Cerebellar cortex (tissue), 1 donor: ENCODE results near the gene ITPKB.

ENCODE experiments used
- DNase-seq: peaks from one replicate; pipeline ENCODE4 v3.0.0-alpha.2; 2015; ENCODE audit warnings: low spot score

Gene ITPKB

DNA sequence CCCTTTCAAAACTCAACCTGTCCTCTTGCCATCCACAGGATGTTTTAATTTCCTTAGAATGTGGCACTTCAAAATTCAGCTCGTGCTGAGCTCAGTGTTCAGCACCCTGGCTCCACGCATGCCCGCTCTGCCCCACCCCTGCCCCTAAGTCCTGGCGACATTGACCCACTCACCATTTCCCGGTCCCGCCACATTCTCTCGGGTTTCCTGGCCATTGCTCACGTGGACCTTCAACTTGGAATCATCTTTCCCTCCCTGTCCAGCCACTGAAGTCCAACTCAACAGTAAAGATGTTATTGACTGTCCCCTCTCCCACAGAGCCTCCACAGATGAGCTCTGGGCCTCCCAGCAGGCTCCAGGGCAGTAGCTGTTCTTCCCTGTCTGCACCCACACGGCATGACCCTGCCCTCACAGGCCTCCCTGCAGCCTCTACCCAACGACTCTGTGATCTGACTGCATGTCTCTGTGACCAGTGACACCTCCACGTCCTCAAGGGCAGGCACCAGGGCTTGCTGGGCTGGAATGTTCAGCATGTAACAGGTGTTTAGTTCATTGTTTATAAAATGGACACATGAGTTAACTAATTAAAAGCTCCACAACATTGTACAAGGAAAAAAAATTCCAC, 53.8 kb downstream of the ITPKB start:
- DNase-seq, result no peak

DNA sequence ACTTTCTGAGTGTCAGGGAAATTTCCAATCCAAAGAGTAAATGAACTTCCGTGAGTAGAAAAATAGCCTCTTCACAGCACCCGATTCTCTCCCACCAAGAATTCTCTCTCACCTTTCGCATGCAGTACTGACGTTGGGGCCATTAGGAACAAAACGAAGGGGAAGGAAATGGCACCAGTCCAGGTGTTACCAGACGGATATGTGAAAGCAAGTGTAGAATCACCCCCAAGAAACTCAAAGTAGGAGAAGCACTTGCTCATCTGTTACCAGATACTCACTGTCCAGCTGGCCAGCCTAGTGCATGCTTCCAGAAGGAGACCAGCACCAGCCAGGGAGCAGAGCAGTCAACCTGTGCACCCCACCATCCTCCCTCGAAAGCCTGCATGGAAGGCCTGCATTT, 55.1 kb downstream of the ITPKB start:
- no peak for DNase-seq

DNA sequence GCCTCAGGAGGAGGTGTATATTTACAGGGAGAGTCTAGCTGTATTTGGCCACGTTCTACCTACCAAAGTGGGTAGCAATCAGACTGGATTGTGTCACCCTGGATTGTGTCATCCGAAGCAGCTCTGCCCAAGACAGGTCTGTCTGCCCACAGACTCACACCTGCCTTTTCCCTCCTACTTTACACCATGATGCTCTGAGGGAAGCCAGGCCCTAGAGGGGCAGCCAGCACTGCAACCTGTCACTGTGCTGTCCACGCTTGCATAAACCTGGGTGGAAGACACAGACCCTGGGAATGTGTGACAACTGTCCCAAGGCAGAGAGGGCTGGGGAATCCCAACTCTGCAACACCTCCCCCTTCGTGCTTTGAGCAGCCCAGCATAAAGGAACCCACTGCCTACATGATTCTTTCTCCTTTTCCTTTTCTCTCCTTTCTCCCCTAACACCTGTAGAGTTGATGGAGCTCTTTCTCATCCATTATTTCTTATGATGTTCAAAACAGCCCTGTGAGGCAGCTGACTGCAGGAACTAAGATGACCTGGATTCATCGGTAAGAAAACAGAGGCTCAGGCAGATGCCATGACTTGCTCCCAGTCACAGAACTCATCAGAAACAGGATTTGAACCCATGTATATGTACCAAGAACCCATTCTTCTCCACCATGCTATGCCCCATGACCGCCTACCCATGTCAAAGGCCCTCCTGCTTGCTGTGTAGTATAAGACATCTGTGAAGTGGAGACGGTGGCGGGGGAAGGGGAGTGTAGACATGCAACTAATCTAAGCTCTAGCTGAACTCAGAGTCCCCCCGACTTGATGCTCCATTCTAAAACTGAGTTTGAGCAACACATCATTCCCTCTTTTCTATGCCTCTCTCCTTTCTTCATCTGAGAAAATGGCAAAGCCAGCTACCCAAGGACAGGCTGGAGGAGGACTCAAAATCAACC, 55.9 kb downstream of the ITPKB start:
- DNase-seq, result no peak

DNA sequence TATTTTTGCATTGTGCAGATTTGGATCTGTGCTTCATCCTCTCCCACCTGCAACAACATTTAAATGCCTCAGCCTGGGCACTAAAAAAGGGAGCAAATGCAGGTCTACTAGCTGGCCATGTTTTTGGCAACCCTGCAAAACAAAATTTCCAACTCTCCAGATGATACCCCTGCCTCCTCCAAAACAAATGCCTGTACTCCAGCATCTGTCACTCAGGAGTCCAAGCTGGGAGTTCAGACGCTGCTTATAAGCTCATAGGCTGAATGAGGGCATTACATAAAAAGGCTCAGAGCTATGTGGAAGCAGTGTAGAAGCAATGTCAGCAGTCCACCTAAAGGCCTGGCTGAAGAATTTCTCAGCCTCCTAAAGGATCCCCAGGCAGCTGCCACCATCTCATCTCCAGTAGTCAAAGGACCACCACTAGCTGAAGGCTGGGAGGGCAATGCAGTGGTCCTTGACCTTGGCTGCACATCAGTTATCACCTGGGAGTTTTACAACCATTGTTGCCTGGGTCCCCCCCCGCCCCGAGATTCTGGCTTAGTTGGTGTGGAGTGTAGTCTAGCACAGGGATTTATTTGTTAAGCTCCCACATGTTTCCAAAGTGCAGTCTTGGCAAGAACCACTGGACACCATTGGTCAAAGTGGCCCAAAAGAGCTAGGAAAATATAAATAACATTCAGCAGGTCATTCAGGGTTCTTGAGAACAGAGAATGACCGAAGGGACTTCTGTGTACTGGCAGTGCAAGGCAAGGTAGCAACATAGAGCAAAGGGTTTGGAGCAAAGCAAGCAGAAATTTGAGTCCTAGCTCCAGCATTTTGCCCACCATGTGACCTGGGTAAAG, 57.2 kb downstream of the ITPKB start:
- DNase-seq, result peak; percentile 50

DNA sequence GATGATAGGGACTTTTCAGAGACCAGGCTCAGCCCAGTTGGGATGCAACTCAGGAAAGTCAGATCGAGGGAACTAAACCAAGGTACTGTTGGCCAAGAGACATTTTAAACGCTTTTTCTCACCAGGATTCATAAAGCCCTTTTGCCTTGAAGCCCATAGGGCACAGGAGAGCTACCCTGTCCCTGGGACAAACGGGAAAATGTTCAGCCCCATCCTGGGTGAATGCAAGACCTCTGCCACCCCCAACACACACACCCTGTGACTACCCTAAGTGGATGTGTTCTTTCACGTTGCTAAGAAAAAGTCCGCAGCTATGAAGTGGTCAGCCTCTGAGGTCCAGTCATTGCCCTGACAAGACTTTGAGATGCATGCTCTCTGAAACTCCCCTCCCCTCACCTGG, 58.4 kb downstream of the ITPKB start:
- no peak for DNase-seq

DNA sequence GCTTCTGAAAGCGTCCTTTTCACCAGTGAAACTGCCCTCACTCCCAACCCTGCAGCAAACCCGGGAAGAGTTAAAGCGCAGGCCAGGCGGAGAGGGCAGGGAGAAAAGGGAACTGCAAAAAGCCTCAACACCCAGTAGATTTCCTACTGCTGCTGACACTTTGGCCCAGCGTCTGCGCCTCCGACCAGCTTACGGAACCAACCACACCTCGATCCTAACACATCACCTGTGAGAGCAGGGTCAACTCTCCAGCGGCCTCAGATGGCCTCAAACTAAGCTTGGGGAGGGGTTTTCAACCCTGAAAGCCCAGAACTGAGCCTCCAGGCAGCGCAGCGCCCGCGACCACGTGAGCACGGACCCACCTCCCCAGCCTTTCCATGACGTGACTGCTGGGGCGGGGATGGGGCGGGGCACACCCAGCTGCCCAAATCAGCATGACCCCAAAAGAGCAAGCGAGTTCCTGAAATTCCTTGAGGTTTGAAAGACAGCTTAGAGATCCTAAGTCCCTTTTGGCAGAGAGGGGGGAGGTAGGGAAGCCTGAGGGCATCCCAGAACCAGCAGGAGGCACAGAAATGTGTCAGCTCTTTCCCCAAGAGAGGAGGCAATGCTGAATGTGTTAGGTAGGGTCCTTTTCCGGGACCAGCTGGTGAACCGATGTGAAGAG, 59.1 kb downstream of the ITPKB start:
- DNase-seq, result peak; percentile 73

DNA sequence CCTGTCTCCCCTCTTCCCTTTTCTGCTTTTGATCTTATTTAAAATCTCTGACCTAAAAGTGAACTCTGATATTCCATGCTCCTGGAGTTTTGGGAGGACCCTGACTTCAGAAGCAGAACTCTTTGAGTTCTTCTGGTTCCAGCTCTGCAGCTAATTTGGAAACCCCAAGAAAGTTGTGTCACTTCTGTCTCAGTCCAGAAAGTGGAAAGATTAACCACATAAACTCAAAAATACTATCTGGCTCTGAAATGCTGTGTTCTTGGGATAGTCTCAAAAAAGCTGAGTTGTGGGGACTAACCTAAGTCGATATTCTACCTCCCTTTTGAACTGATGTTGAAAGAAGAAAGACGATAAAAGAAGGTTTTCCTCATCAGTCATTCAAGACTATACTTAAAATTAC, 59.8 kb downstream of the ITPKB start:
- DNase-seq, result no peak

DNA sequence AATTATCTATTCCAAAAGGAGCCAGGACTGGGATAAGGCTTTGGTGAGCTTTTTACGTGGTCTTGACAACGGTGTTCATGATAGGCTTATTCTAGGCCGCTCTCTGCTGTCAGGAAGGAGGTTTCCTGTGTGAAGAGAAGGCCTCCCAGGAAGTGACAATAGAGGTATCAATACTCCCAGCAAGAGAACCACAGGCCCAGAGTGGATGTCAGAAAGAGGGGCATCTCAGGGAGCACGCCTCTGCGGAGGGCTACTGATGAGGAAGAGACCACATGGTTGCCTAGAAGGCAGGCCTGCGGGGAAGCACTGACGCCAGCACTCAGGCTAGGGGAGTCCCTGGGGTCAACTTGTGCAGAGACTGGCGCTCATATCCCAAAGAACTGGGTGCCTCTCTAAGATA, 60.4 kb downstream of the ITPKB start:
- no peak for DNase-seq

DNA sequence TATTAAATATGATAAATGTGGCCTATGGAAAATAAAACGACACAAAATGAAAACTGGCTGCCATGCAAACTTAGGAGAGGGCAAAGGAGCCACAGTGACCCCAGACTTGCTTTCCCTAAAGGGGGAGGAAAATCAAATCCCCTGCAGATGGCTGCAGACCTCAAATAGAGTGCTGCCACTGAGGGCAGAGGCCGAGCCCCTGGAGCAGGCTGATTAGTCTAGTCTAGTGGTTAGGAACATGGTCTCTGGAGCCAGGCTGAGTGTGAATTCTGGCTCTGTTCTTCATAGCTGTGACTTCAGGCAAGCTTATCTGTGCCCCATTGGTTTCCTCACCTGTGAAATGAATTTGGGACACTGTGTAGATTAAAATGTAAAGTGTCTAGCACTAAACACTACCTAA, 60.8 kb downstream of the ITPKB start:
- DNase-seq, result no peak

DNA sequence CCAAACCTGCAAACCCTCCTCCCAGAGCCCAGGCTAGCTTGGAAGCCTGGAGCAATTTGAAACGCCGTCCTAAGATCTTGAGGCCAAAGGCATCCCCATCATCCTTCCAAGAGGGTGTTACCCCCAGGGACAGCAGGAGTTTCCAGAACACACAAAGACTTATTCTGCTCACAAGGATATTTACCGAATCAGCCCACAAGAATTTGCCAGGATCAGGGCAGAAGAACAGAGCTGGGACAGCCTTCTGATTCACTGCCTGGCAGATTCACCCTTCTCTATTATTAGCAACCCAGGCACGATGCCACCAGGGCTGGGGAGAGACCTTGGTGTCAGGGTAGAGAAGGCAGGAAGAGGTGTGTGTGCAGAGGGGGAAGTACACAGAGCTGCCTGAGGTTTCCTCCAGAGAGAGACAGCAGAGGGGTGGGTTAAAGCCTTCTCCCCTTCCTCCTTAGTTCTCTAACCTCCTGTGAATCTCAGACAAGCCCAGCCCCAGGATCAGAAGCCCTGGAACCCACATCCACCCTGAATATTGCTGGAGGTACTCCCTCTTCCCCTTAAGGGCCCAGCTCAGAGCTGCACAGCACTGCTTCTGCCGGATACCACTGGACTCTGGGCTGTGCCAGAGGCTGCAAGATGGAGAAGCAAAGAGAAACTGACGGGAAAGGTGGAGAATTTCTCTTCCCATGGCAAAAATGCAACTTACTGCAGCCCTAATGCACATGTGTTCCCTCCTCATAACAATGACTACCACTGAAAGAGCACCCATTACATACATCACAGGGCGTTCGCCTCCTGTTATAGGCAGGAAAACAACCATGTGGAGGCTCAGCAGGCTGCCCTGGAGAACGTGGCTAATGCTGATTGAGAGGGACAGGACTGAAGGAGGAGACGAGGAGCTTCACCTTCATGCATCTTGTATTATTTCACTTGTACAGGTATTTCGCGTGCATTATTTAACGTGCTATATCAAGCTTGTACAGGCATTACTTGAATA, 61.8 kb downstream of the ITPKB start:
- DNase-seq, result peak; percentile 98

DNA sequence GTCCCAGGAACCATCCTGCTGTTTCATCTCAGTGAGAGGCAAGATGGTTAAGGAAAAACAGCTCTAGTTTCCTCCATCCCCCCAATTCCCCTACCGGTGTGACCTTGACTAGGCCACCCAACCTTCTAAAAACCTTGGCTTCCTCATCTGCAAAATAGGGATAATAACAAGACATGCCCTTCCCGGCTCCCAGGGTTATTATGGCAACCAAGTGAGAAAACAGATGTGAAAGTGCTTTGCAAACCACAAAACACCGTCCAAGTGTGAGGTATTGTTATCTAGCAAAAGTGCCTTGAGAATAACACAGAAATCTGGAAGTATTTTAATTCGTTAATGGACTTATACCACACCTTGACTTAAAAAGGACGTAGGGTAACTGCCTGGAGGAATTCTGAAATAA, 62.7 kb downstream of the ITPKB start:
- DNase-seq, result no peak

DNA sequence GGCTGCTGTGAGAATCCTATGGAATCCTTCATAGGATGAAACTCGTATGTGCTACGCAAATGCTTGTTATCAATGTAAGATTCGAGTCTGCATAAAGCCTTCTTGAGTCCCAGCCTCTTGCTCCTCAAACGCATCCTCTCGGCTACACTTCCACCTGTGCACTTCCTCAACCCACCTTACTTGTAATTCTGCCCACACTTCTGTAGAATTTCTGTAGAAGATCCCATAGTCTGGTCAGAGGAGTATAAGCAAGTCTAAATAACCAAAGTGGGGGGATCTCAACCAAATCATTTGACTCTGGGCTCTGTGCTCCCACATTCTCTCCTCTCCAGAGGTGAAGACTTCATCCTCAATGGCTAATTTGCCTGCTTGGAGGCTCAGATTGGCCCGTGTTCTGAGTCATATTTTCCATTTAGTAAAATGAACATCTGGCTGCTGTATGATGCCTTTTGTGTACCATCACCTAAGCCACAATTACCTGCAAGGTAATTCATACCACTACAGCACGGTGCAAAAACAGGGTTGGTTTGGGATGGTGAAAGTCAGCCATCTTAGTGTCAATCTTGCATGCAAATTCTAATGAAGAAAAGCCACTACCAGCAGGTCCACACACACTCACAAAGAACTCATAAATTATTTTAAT, 63.2 kb downstream of the ITPKB start:
- DNase-seq, result no peak

DNA sequence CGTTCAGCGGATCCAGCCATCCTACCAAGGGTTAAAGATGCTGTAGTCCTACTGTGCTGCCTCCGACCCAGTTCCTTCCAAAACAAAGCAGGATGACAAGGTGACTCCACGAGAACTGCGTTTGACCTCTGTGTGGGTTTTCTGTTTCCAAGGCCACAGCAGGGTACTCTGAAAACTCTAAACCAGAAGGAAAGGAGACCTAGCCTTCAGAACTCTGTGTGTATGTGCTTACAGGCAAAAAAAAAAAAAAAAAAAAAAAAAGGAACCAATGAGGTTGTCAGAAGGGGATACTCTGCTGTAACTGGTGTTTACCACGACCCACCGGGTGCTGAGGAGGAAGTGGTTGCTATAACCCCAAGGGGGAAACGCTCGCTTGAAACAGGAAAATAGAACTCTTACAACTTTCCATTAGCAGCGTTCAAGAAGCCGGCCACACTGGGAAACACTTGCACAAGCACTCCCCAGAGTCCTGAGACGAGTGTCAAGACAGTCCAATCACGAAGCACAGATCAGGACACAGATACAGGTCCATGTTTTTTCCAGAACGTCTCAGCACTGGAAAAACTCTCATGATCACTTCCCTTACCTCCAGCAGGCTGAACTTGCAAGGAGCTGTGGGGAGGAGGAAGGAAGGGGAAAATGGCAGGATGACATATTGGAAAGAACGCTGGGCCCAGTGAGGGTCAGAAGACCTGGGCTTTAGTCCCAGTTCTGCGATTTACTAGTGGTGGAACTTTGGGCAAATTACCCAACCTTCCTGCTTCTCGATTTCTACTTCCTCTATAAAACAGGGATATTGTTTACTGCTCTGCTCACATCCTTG, 64.0 kb downstream of the ITPKB start:
- no peak for DNase-seq

DNA sequence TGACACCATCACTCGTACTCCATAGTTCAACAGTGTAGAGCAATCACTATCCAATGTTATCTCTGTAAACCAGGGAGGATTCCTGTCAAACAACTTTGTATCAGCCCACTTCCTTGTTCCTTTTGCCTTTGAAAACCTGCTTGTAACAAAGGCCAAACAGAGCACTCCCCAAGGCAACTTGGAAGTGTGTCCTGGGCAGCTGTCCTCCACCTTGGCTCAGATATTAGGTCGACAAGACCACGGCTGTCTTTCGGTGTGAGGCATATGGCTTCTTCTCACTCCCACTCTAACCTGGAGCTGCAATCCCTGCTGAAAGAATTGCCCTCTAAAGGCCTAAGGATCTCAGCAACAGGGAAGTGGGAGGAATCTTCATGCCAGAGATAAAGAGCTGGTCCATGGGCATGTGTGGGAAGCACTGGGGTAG, 66.7 kb downstream of the ITPKB start:
- DNase-seq, result peak; percentile 36

DNA sequence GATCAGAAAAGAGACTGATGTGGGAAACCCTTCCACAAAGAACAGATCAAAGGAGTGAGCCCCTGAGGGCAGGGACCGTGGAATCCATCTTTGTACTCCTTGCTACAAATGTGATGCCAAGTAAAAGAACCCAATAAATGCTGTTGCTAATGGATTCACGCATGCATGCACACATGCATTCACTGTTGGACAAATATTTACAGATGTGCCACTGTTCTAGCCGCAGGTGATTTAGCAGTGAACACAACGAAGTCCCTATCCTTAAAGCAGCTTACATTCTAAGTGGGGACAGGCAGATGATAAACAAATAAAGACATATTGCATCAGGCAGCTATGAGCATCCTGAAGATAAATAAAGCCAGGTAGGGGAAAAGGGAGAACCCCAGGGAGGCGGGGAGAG, 67.8 kb downstream of the ITPKB start:
- no peak for DNase-seq

DNA sequence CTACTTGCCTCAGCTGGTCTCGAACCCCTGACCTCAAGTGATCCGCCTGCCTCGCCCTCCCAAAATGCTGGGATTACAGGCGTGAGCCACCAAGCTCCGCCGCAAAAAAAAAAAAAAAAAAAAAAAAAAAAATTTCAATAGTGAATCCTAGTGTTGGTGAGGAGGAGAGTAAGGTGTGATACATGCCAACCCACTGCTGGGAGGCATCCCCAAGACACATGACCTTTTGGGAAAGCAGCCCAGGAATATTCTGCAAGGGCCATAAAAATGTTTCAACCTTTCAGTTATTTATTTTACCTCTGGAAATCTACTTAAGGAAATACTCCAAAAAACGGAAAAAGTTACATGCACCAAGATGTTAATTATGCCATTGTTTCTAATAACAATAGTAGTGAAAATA, 69.0 kb downstream of the ITPKB start:
- DNase-seq, result no peak

DNA sequence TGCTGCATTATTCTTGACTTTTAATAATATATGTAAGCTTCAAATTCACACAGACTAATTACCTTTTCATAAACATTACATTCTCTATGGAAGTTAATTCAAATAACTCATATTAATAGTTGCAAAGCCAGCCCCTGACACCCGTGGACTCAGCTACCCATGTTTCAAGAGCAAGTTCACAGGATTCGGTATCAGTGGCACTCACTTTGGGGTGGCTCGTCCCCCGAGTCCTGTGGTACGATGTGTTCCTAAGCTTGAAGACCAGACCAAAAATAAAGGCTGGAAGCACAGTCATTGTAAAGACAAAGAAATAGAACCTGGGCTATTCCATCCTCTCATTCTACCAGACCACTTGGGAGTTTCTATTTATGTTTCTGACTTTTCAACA, 70.9 kb downstream of the ITPKB start:
- DNase-seq, result no peak

DNA sequence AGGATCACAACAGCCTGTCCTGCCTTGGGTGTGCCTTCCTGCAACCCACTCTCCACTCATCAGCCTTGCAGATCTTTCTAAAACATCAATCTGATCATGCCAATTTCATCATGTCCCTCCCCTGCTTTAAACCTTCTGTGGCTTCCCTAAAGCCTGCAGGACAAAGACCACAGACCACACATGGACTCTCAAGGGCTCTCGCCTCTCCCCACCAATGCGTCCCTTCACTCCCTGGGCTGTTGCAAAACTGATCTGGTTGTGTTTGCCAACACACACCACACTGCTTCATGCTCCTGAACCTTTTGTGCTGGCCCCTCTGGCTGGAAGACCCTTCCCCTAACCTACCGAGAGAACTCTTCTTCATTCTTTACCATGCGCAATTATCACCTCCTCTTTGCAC, 72.4 kb downstream of the ITPKB start:
- no peak for DNase-seq

DNA sequence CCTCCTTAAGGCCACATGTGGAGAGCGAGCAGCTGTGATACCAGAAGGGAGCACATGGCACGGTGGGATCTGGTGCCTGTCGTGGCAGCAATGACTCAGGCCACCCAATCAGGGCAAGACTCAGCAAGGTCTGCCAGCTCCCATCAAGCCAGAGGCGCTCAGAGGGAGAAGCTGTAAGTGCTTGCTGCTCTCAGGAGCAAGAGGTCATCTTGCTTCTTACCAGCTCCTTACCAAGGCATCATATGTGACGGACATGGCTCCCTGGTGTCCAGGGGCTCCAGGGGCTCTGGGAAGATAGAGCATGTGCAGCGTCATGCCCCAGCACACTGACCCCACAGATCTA, 72.9 kb downstream of the ITPKB start:
- no peak for DNase-seq
